Neural cell (in vitro differentiated cells): ENCODE measurements around the gene GUF1. TPM values are rescaled to one million over a fixed set of nuclear protein-coding genes. Genes with fewer than 3 reads are reported as not detected.
A peak's percentile ranks its signal among the peaks of the same experiment; 100 is the strongest.

ENCODE experiments used
- H2AFZ ChIP-seq: fragments of 200-600, 300-800 bp; sonication (generic), shearing (Covaris generic); 2 replicates; pipeline ENCODE4 v1.6.0; 2014; ENCODE audit warnings: low read depth, mild to moderate bottlenecking, antibody characterized with exemption, low read length, moderate library complexity
- H3F3A ChIP-seq: fragments of 200-600 bp; shearing (Covaris generic); 2 replicates; pipeline ENCODE4 v1.6.1; 2016; ENCODE audit warnings: mild to moderate bottlenecking, moderate library complexity, mixed read lengths, antibody characterized with exemption, low read length; ENCODE audit not compliant: insufficient read depth, poor library complexity, severe bottlenecking
- H3K27ac ChIP-seq: fragments of 200-600, 300-800 bp; sonication (generic), shearing (Covaris generic); 2 replicates; pipeline ENCODE4 v1.5.1; 2014; ENCODE audit warnings: mild to moderate bottlenecking, low read length, moderate library complexity
- H3K27me3 ChIP-seq: fragments of 300-800, 200-600 bp; sonication (generic), shearing (Covaris generic); 2 replicates; pipeline ENCODE4 v1.6.0; 2014; ENCODE audit warnings: mild to moderate bottlenecking, low read depth, low read length, moderate library complexity; ENCODE audit not compliant: insufficient read depth
- H3K36me3 ChIP-seq: fragments of 300-800, 200-600 bp; sonication (generic), shearing (Covaris generic); 2 replicates; pipeline ENCODE4 v1.5.1; 2014; ENCODE audit warnings: mild to moderate bottlenecking, antibody characterized with exemption, low read length, moderate library complexity; ENCODE audit not compliant: insufficient read depth
- H3K4me2 ChIP-seq: fragments of 300-800, 200-600 bp; sonication (generic), shearing (Covaris generic); 2 replicates; pipeline ENCODE4 v1.6.0; 2014; ENCODE audit warnings: mild to moderate bottlenecking, low read length
- H3K4me3 ChIP-seq: fragments of 300-800, 200-600 bp; sonication (generic), shearing (Covaris generic); 2 replicates; pipeline ENCODE4 v1.5.1; 2014; ENCODE audit warnings: mild to moderate bottlenecking, low read length, moderate library complexity
- H3K79me2 ChIP-seq: fragments of 200-600 bp; shearing (Covaris generic); replicated peaks from 2 replicates; pipeline ENCODE4 v1.6.0; 2014; ENCODE audit warnings: mild to moderate bottlenecking, low read length, moderate library complexity; ENCODE audit not compliant: insufficient read depth
- H3K9ac ChIP-seq: fragments of 300-800, 200-600 bp; sonication (generic), shearing (Covaris generic); 2 replicates; pipeline ENCODE4 v1.6.1; 2016; ENCODE audit warnings: mild to moderate bottlenecking, low read length, mixed read lengths
- H3K9me2 ChIP-seq: fragments of 200-600 bp; shearing (Covaris generic); 2 replicates; pipeline ENCODE4 v1.6.1; 2016; ENCODE audit warnings: mild to moderate bottlenecking, low read length, mixed read lengths; ENCODE audit not compliant: insufficient read depth
- H3K9me3 ChIP-seq: fragments of 200-600, 300-800 bp; sonication (generic), shearing (Covaris generic); 2 replicates; pipeline ENCODE4 v1.6.1; 2016; ENCODE audit warnings: mild to moderate bottlenecking, mixed run types, low read length, moderate library complexity, mixed read lengths
- H4K20me1 ChIP-seq: fragments of 200-600 bp; shearing (Covaris generic); 2 replicates; pipeline ENCODE4 v1.6.1; 2016; ENCODE audit warnings: mild to moderate bottlenecking, mixed run types; ENCODE audit not compliant: insufficient read depth
- CTCF ChIP-seq: fragments of 450-650 bp; IDR thresholded peaks from 2 replicates; pipeline ENCODE4 v1.5.1; 2014; ENCODE audit warnings: antibody characterized with exemption, mild to moderate bottlenecking, moderate library complexity; ENCODE audit not compliant: poor library complexity, severe bottlenecking
- EP300 ChIP-seq: fragments of 450-650 bp; conservative IDR thresholded peaks from 2 replicates; pipeline ENCODE4 v1.6.1; 2014; ENCODE audit warnings: antibody characterized with exemption, mild to moderate bottlenecking, moderate library complexity; ENCODE audit not compliant: poor library complexity, severe bottlenecking
- EZH2 ChIP-seq: fragments of 200-600, 300-800 bp; shearing (Covaris generic), sonication (generic); IDR thresholded peaks from 2 replicates; pipeline ENCODE4 v1.6.1; 2014; ENCODE audit warnings: antibody characterized with exemption, low read length, borderline replicate concordance, mild to moderate bottlenecking; ENCODE audit not compliant: insufficient read depth, poor library complexity, severe bottlenecking
- MXI1 ChIP-seq: fragments of 450-650 bp; conservative IDR thresholded peaks from 2 replicates; pipeline ENCODE4 v1.6.1; 2014; ENCODE audit warnings: antibody characterized with exemption, mild to moderate bottlenecking; ENCODE audit not compliant: poor library complexity, severe bottlenecking
- POLR2AphosphoS5 ChIP-seq: IDR thresholded peaks from 2 replicates; pipeline ENCODE4 v1.6.1; 2012
- RAD21 ChIP-seq: fragments of 450-650 bp; conservative IDR thresholded peaks from 2 replicates; pipeline ENCODE4 v1.6.1; 2014; ENCODE audit warnings: antibody characterized with exemption, mild to moderate bottlenecking, moderate library complexity
- REST ChIP-seq: IDR thresholded peaks from 2 replicates; pipeline ENCODE4 v1.6.1; 2012; ENCODE audit warnings: borderline replicate concordance
- SMC3 ChIP-seq: fragments of 450-650 bp; conservative IDR thresholded peaks from 2 replicates; pipeline ENCODE4 v1.6.1; 2014; ENCODE audit warnings: antibody characterized with exemption, mild to moderate bottlenecking, moderate library complexity; ENCODE audit not compliant: poor library complexity
- TAF1 ChIP-seq: IDR thresholded peaks from 2 replicates; pipeline ENCODE4 v1.6.1; 2012; ENCODE audit warnings: low read depth
- polyA plus RNA-seq: library from polyadenylated mRNA; depleted of rRNA; stranded (reverse); fragments of >200 nt; gene quantifications from 2 replicates; pipeline ENCODE4 v1.2.3, GENCODE V29; 2014

GUF1 gene
- polyA plus RNA-seq, 1 donor from 2014 or later = 15.5 TPM

- H3K9me3 ChIP-seq = no peaks in the 10 kb centered on the region
- no peaks in the 10 kb centered on the region for H3K36me3 ChIP-seq
- H3F3A ChIP-seq = no peaks in the 10 kb centered on the region
- TF ChIP-seq SMC3 = peak; percentile 60
- peak; percentile 59 for TF ChIP-seq CTCF
- TF ChIP-seq RAD21 = peak; percentile 47
- no peak for TF ChIP-seq EP300
- TF ChIP-seq TAF1 = no peak
- H3K9me2 ChIP-seq = no peaks in the 10 kb centered on the region
- no peaks in the 10 kb centered on the region for H4K20me1 ChIP-seq
- H3K27ac ChIP-seq = no peak overlapping the region
- no peak overlapping the region for H2AFZ ChIP-seq
- no peak overlapping the region for H3K4me3 ChIP-seq
- H3K4me2 ChIP-seq = no peak overlapping the region
- no peaks in the 10 kb centered on the region for H3K27me3 ChIP-seq
- no peaks in the 10 kb centered on the region for H3K79me2 ChIP-seq
- no peak overlapping the region for H3K9ac ChIP-seq
Measured at GRCh38 chr4:44738615-44739014, 60.4 kb downstream of the GUF1 start.

- TF ChIP-seq MXI1 (no peak), SMC3 (no peak), RAD21 (no peak), TAF1 (no peak), EP300 (no peak), EZH2 (no peak), CTCF (no peak), POLR2AphosphoS5 (no peak), REST (no peak)
Measured at GRCh38 chr4:44740201-44740600, 62.0 kb downstream of the GUF1 start.

More at GRCh38 chr4:44740201-44740600, 62.0 kb downstream of the GUF1 start:
- Histone ChIP-seq H3K27me3 (no peaks in the 10 kb centered on the region), H3K4me3 (no peak overlapping the region), H3K9me2 (no peaks in the 10 kb centered on the region), H3K4me2 (no peak overlapping the region), H3F3A (no peaks in the 10 kb centered on the region), H4K20me1 (no peaks in the 10 kb centered on the region), H3K36me3 (no peaks in the 10 kb centered on the region), H3K79me2 (no peaks in the 10 kb centered on the region), H3K27ac (no peak overlapping the region), H3K9ac (no peak overlapping the region), H3K9me3 (no peaks in the 10 kb centered on the region), H2AFZ (no peak overlapping the region)

Other genes starting within 250 kb of the GUF1 start
- gene KCTD8, start 229.6 kb upstream of the GUF1 start, polyA plus RNA-seq = 0.71 and 1.2 TPM in 2 replicates
- gene YIPF7, start 26.8 kb upstream of the GUF1 start, polyA plus RNA-seq = 0.50 TPM in 1 of 2 replicates, not detected in the other
- 33.5 and 40.7 TPM in 2 replicates for gene GNPDA2, start 48.1 kb downstream of the GUF1 start, polyA plus RNA-seq